Nephron progenitor cell (in vitro differentiated cells): ENCODE data around the gene KLK8.
A peak's percentile ranks its signal among the peaks of the same experiment; 100 is the strongest.

ENCODE experiments used
- DNase-seq: peaks from one replicate; pipeline ENCODE4 v3.0.0; 2021
- H3K27ac Mint-ChIP-seq: 2 replicates; pipeline ENCODE4 v1.8.0; 2021; ENCODE audit warnings: mild to moderate bottlenecking, moderate library complexity, mixed read lengths
- H3K27me3 Mint-ChIP-seq: 2 replicates; pipeline ENCODE4 v1.8.0; 2021; ENCODE audit warnings: mild to moderate bottlenecking, low read depth, mixed read lengths; ENCODE audit not compliant: poor library complexity
- H3K36me3 Mint-ChIP-seq: 2 replicates; pipeline ENCODE4 v1.8.0; 2021; ENCODE audit warnings: low read depth, mixed read lengths
- H3K4me1 Mint-ChIP-seq: 2 replicates; pipeline ENCODE4 v1.8.0; 2021; ENCODE audit warnings: mixed read lengths
- H3K4me3 Mint-ChIP-seq: 2 replicates; pipeline ENCODE4 v1.8.0; 2021; ENCODE audit warnings: mild to moderate bottlenecking, moderate library complexity, mixed read lengths
- H3K9me3 Mint-ChIP-seq: 2 replicates; pipeline ENCODE4 v1.8.0; 2021; ENCODE audit warnings: mild to moderate bottlenecking, moderate library complexity, mixed read lengths
- CTCF ChIP-seq: fragments of 200-600 bp; sonication (generic); IDR thresholded peaks from 2 replicates; pipeline ENCODE4 v1.5.0; 2021; ENCODE audit warnings: antibody characterized with exemption

Gene KLK8

GRCh38 chr19:51016798-51017683 lies 15.6 kb upstream of the KLK8 start:
- Mint-ChIP-seq H3K27me3 (peaks cover 84% of the 10 kb centered on the region), H3K27ac (no peak overlapping the region), H3K36me3 (no peaks in the 10 kb centered on the region), H3K9me3 (peaks cover 21% of the 10 kb centered on the region), H3K4me1 (peaks cover 14% of the 10 kb centered on the region), H3K4me3 (peak overlapping the region; percentile 84)
- peak; percentile 72 for TF ChIP-seq CTCF
- DNase-seq: peak; percentile 77

GRCh38 chr19:51015691-51016267 lies 14.4 kb upstream of the KLK8 start:
- H3K4me1 Mint-ChIP-seq: peaks cover 14% of the 10 kb centered on the region
- peaks cover 21% of the 10 kb centered on the region for H3K9me3 Mint-ChIP-seq
- H3K36me3 Mint-ChIP-seq: no peaks in the 10 kb centered on the region
- peak overlapping the region; percentile 61 for H3K4me3 Mint-ChIP-seq
- no peak overlapping the region for H3K27ac Mint-ChIP-seq
- TF ChIP-seq CTCF: no peak
- peaks cover 91% of the 10 kb centered on the region for H3K27me3 Mint-ChIP-seq
- DNase-seq: no peak

GRCh38 chr19:51014242-51014641 lies 12.8 kb upstream of the KLK8 start:
- no peaks in the 10 kb centered on the region for H3K36me3 Mint-ChIP-seq
- TF ChIP-seq CTCF: no peak
- peaks cover 21% of the 10 kb centered on the region for H3K9me3 Mint-ChIP-seq
- H3K27ac Mint-ChIP-seq: no peak overlapping the region
- H3K4me3 Mint-ChIP-seq: no peak overlapping the region
- H3K4me1 Mint-ChIP-seq: peaks cover 14% of the 10 kb centered on the region
- DNase-seq: no peak
- H3K27me3 Mint-ChIP-seq: peaks cover 90% of the 10 kb centered on the region

GRCh38 chr19:51012661-51013190 lies 11.3 kb upstream of the KLK8 start:
- DNase-seq: no peak
- H3K4me1 Mint-ChIP-seq: peaks cover 5% of the 10 kb centered on the region
- no peak overlapping the region for H3K27ac Mint-ChIP-seq
- no peak overlapping the region for H3K4me3 Mint-ChIP-seq
- peaks cover 16% of the 10 kb centered on the region for H3K9me3 Mint-ChIP-seq
- H3K27me3 Mint-ChIP-seq: peaks cover 86% of the 10 kb centered on the region
- TF ChIP-seq CTCF: no peak
- no peaks in the 10 kb centered on the region for H3K36me3 Mint-ChIP-seq

GRCh38 chr19:51010066-51010795 lies 8.8 kb upstream of the KLK8 start:
- Mint-ChIP-seq H3K9me3 (no peaks in the 10 kb centered on the region), H3K27ac (no peak overlapping the region), H3K4me3 (no peak overlapping the region), H3K27me3 (peaks cover 77% of the 10 kb centered on the region), H3K36me3 (no peaks in the 10 kb centered on the region), H3K4me1 (peaks cover 6% of the 10 kb centered on the region)
- TF ChIP-seq CTCF: no peak
- no peak for DNase-seq
